PC-3 (cell line): ENCODE data around the gene PGP. TPM values are rescaled to one million over a fixed set of nuclear protein-coding genes. Genes with fewer than 3 reads are reported as not detected.

Experiments used
- ATAC-seq: fragments of 200-7000 bp; cut with Tn5 transposase; 2 replicates; pipeline ENCODE4 v1.9.1; 2020; ENCODE audit warnings: mild to moderate bottlenecking, moderate library complexity
- BruUV-seq: library from RNA; stranded (reverse); fragments of 400-500 nt; replicated peaks from 2 replicates; lab custom pipeline; 2021; lab: Mats Ljungman, UMichigan
- CTCF ChIA-PET: fragments of 300-600 bp; sonication (Branson Sonifier 250); formaldehyde crosslinking; loops from one replicate; lab custom pipeline; 2022; ENCODE audit warnings: antibody characterized with exemption; lab: Charles Lee
- POLR2A ChIA-PET: fragments of 300-600 bp; sonication (Branson Sonifier 250); formaldehyde crosslinking; loops from one replicate; lab custom pipeline; 2022; ENCODE audit warnings: antibody characterized with exemption; ENCODE audit not compliant: unreplicated experiment; lab: Charles Lee
- DNase-seq: peaks from one replicate; pipeline ENCODE4 v3.0.0-alpha.2; 2015
- H2AFZ ChIP-seq: fragments of 300-600 bp; sonication (generic); 2 replicates; pipeline ENCODE4 v1.6.0; 2016; ENCODE audit warnings: antibody characterized with exemption, low read length
- H3F3A ChIP-seq: fragments of 300-600 bp; sonication (generic); one replicate; pipeline ENCODE4 v1.6.0; 2017; ENCODE audit warnings: antibody characterized with exemption, low read length, control low read depth, mild to moderate bottlenecking; ENCODE audit not compliant: unreplicated experiment
- H3K27ac ChIP-seq: fragments of 300-600 bp; sonication (generic); 2 replicates; pipeline ENCODE4 v1.5.1; 2016; ENCODE audit warnings: mild to moderate bottlenecking, low read length
- H3K27me3 ChIP-seq: fragments of 300-600 bp; sonication (generic); 2 replicates; pipeline ENCODE4 v1.6.1; 2016; ENCODE audit warnings: low read length, mixed read lengths
- H3K36me3 ChIP-seq: fragments of 300-600 bp; sonication (generic); 2 replicates; pipeline ENCODE4 v1.6.1; 2016; ENCODE audit warnings: low read depth, mixed run types, low read length, mixed read lengths
- H3K4me1 ChIP-seq: fragments of 300-600 bp; sonication (generic); 2 replicates; pipeline ENCODE4 v1.5.1; 2016; ENCODE audit warnings: low read length; ENCODE audit not compliant: insufficient read depth
- H3K4me2 ChIP-seq: fragments of 300-600 bp; sonication (generic); 2 replicates; pipeline ENCODE4 v1.6.0; 2016; ENCODE audit warnings: low read length
- H3K4me3 ChIP-seq: fragments of 300-600 bp; sonication (generic); 2 replicates; pipeline ENCODE4 v1.5.1; 2016; ENCODE audit warnings: mild to moderate bottlenecking, low read length, mixed read lengths
- H3K79me2 ChIP-seq: fragments of 300-600 bp; sonication (generic); 2 replicates; pipeline ENCODE4 v1.6.1; 2017; ENCODE audit warnings: low read length, mixed read lengths
- H3K9ac ChIP-seq: fragments of 300-600 bp; sonication (generic); 2 replicates; pipeline ENCODE4 v1.6.0; 2016; ENCODE audit warnings: mild to moderate bottlenecking, low read length
- H3K9me2 ChIP-seq: fragments of 300-600 bp; sonication (generic); replicated peaks from 2 replicates; pipeline ENCODE4 v1.6.1; 2016; ENCODE audit warnings: mixed run types, low read length, mixed read lengths
- H3K9me3 ChIP-seq: fragments of 300-600 bp; sonication (generic); 2 replicates; pipeline ENCODE4 v1.6.1; 2016; ENCODE audit warnings: low read length, mixed read lengths
- H4K20me1 ChIP-seq: fragments of 300-600 bp; sonication (generic); 2 replicates; pipeline ENCODE4 v1.6.1; 2016; ENCODE audit warnings: low read length, mixed read lengths
- EZH2 ChIP-seq: fragments of 300-600 bp; sonication (generic); IDR thresholded peaks from one replicate; pipeline ENCODE4 v1.6.1; 2017; ENCODE audit warnings: antibody characterized with exemption, mild to moderate bottlenecking, low read length; ENCODE audit not compliant: unreplicated experiment
- EZH2phosphoT487 ChIP-seq: fragments of 300-600 bp; sonication (generic); IDR thresholded peaks from 2 replicates; pipeline ENCODE4 v1.6.1; 2018; ENCODE audit warnings: mild to moderate bottlenecking, antibody characterized with exemption, low read length, borderline replicate concordance
- intact Hi-C: fragments of 100-400 bp; cut with micrococcal nuclease; formaldehyde crosslinking; loops from 2 replicates; pipeline ENCODE4 v1.9.0; 2023
- total RNA-seq: library from RNA; depleted of rRNA; stranded (reverse); fragments of >200 nt; gene quantifications from 2 replicates; pipeline ENCODE4 v1.2.3, GENCODE V29; 2014
- TF ChIP-seq, protein P1 (sequence below): fragments of 300-600 bp; sonication (generic); conservative IDR thresholded peaks from 2 replicates; pipeline ENCODE4 v1.5.1; 2017; ENCODE audit warnings: antibody characterized with exemption, low read depth, mild to moderate bottlenecking, low read length

Gene PGP
- total RNA-seq, 1 experiment from 2014 or later, result 46.0 TPM

DNA sequence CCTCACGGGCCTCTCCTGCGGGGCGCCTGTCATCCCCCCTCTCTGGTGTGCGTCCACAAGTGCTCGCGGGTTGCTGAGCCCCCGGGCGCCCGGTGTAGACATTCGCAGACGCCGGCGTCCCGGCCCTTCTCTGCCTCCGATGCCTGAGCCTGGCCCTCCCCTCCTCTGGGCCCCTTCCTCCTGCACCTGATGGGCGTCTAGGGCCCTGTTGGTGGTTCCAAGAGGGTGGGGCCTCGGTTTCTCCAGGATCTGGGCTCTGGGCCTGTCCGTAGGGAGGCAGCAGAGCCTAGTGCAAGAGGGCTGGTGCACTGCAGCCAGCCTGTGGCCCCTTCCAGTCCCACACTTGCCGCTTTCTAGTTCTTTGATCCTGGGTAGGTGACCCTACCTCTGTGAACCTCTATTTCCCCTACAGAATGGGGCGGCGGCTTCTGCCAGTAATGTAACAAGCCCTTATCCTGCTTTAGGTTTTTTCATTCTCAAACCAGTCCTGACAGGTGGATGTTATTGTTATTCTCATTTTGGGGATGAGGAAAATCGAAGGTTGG lies 9.4 kb upstream of the PGP start:
- TSS peak; percentile 56 for BruUV-seq
- TF ChIP-seq EZH2 (no peak), EZH2phosphoT487 (no peak)
- TF ChIP-seq, protein P1, sequence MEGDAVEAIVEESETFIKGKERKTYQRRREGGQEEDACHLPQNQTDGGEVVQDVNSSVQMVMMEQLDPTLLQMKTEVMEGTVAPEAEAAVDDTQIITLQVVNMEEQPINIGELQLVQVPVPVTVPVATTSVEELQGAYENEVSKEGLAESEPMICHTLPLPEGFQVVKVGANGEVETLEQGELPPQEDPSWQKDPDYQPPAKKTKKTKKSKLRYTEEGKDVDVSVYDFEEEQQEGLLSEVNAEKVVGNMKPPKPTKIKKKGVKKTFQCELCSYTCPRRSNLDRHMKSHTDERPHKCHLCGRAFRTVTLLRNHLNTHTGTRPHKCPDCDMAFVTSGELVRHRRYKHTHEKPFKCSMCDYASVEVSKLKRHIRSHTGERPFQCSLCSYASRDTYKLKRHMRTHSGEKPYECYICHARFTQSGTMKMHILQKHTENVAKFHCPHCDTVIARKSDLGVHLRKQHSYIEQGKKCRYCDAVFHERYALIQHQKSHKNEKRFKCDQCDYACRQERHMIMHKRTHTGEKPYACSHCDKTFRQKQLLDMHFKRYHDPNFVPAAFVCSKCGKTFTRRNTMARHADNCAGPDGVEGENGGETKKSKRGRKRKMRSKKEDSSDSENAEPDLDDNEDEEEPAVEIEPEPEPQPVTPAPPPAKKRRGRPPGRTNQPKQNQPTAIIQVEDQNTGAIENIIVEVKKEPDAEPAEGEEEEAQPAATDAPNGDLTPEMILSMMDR, result no peak
- ChIA-PET CTCF (interaction anchor here (1.4 kb wide), 1 partner anchor 27 kb away, joined by 7 read pairs; the partner anchor contains the start of gene ECI1), POLR2A (no interaction called here)
- Histone ChIP-seq H3K4me1 (peaks cover 12% of the 10 kb centered on the region), H3K79me2 (peaks cover 55% of the 10 kb centered on the region), H3K27ac (peak overlapping the region; percentile 45), H3K27me3 (no peaks in the 10 kb centered on the region), H3K4me2 (peak overlapping the region; percentile 93), H4K20me1 (peaks cover 9% of the 10 kb centered on the region; the same call in 1 of the 2 replicates), H2AFZ (peak overlapping the region; percentile 74), H3F3A (no peaks in the 10 kb centered on the region), H3K9me3 (no peaks in the 10 kb centered on the region), H3K9me2 (no peaks in the 10 kb centered on the region), H3K9ac (peak overlapping the region; percentile 97), H3K4me3 (peak overlapping the region; percentile 96), H3K36me3 (no peaks in the 10 kb centered on the region; the same call in 1 of the 2 replicates)
- intact Hi-C loops, result no loop called here
- peak; percentile 43 for ATAC-seq
- peak; percentile 39 for DNase-seq

DNA sequence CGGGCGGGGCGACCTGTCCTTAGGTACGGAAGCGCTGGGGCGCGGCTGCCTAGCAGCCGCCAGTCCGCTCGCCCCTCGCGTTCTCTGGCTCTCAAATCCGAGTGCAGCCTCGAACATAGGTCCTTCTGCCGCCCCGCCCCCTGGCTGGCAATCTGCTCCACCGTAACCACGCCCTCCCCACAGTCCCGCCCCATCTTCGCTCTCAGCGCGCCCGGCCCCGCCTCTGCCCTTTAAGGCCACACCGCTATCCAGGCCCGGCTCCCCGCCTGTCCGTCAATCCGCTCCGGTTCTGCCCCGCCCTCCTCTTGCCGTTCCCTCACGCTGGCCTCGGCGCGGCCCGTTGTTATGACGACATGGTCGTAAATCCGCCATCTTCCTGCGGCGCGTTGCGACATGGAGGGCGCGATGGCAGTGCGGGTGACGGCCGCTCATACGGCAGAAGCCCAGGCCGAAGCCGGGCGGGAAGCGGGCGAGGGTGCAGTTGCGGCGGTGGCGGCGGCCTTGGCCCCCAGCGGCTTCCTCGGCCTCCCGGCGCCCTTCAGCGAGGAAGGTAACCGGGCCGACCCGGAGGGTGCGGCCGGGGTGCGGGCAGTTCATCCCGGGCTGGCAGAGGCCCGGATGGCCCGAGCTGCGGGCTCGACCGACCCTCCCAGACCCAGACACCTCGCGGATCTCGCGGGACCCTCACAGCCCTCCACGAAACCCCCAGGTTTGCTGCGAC lies 8.7 kb upstream of the PGP start, which contains the start of gene E4F1:
TSS of gene E4F1 (plus strand) at position 371 of the 721 bp plus-strand sequence. CDS start at position 394, 23 bp downstream.
- Histone ChIP-seq H4K20me1 (peaks cover 9% of the 10 kb centered on the region; the same call in 1 of the 2 replicates), H3K4me3 (peak within 1 kb of the TSS; percentile 96), H3K9me3 (no peaks in the 10 kb centered on the region), H2AFZ (peak within 1 kb of the TSS; percentile 74), H3K27ac (peak within 1 kb of the TSS; percentile 45), H3K9ac (peak within 1 kb of the TSS; percentile 97), H3K79me2 (peaks cover 49% of the 10 kb centered on the region), H3K4me2 (peak within 1 kb of the TSS; percentile 93), H3K27me3 (no peaks in the 10 kb centered on the region), H3K36me3 (no peaks in the 10 kb centered on the region; the same call in 1 of the 2 replicates), H3F3A (no peaks in the 10 kb centered on the region), H3K4me1 (peaks cover 12% of the 10 kb centered on the region), H3K9me2 (no peaks in the 10 kb centered on the region)
- TF ChIP-seq EZH2phosphoT487, result no peak
- TF ChIP-seq, protein P1, result no peak
- TF ChIP-seq EZH2, result no peak
- intact Hi-C loops, result no loop called here
- peak; percentile 94 for ATAC-seq
- BruUV-seq, result no TSS peak
- ChIA-PET CTCF (interaction anchor here (1.4 kb wide), 1 partner anchor 28 kb away, joined by 7 read pairs; the partner anchor contains the start of gene ECI1), POLR2A (no interaction called here)
- peak; percentile 97 for DNase-seq
